GM12874 (cell line): ENCODE data around the gene CAVIN2.
A peak's percentile ranks its signal among the peaks of the same experiment; 100 is the strongest.

Experiments
- CTCF ChIP-seq: IDR thresholded peaks from 2 replicates; pipeline ENCODE4 v1.5.1; 2011; ENCODE audit warnings: low read depth, mild to moderate bottlenecking, control low read depth, low read length, moderate library complexity; ENCODE audit not compliant: insufficient read depth

The CAVIN2 gene

GRCh38 chr2:191824398-191824797 lies 22.5 kb downstream of the CAVIN2 start:
- no peak for TF ChIP-seq CTCF

- TF ChIP-seq CTCF, result no peak
Measured at GRCh38 chr2:191821078-191821477, 25.8 kb downstream of the CAVIN2 start.

- no peak for TF ChIP-seq CTCF
Measured at GRCh38 chr2:191818725-191819350, 28.1 kb downstream of the CAVIN2 start.

GRCh38 chr2:191818133-191818532 lies 28.8 kb downstream of the CAVIN2 start:
- no peak for TF ChIP-seq CTCF

GRCh38 chr2:191815010-191815409 lies 31.9 kb downstream of the CAVIN2 start:
- TF ChIP-seq CTCF, result no peak

GRCh38 chr2:191813943-191814342 lies 32.9 kb downstream of the CAVIN2 start:
- no peak for TF ChIP-seq CTCF

- peak; percentile 64 for TF ChIP-seq CTCF
Measured at GRCh38 chr2:191811807-191812602, 34.9 kb downstream of the CAVIN2 start.
